ENCODE measurements around the gene LPCAT1. TPM values are rescaled to one million over a fixed set of nuclear protein-coding genes. Genes with fewer than 3 reads are reported as not detected.

Gene LPCAT1
- total and polyA plus RNA-seq, 2 of the 13 experiments (the other 11 are each of a cell fraction or from before 2014, with no cell fraction given) = 29.8 to 90.6 TPM

- peak; percentile 84 for TF ChIP-seq ZBTB33 (CRISPR knock-in tag; IDR thresholded peaks at IDR 0.05)
- TF ChIP-seq ZNF709 (CRISPR knock-in tag; IDR thresholded peaks at IDR 0.05) = no peak
- no peak for TF ChIP-seq NFATC3 (CRISPR knock-in tag; IDR thresholded peaks at IDR 0.05)
- no peak for TF ChIP-seq ZNF30 (CRISPR knock-in tag; IDR thresholded peaks at IDR 0.05)
- no peak for TF ChIP-seq ZBTB10 (CRISPR knock-in tag; IDR thresholded peaks at IDR 0.05; ENCODE audit: borderline replicate concordance)
- TF ChIP-seq REPIN1 (CRISPR knock-in tag; IDR thresholded peaks at IDR 0.05; ENCODE audit: borderline replicate concordance, low read depth) = 0 out of 2 replicates have a peak, but pooled peaks have one; percentile 23
- TF ChIP-seq ZNF225 (CRISPR knock-in tag; IDR thresholded peaks at IDR 0.05) = no peak
- no peak for TF ChIP-seq PHF8 (CRISPR knock-in tag; IDR thresholded peaks at IDR 0.05)
- TF ChIP-seq UBTF (CRISPR knock-in tag; IDR thresholded peaks at IDR 0.05) = no peak; the same call in 1 of the 2 replicates
- TF ChIP-seq THAP11 (CRISPR knock-in tag; IDR thresholded peaks at IDR 0.05) = no peak
- TF ChIP-seq SKIL (CRISPR knock-in tag; IDR thresholded peaks at IDR 0.05; ENCODE audit: borderline replicate concordance) = peak; percentile 53; the same call in 1 of the 2 replicates
- no peak for TF ChIP-seq ZNF589 (CRISPR knock-in tag; conservative IDR thresholded peaks at IDR 0.05)
- TF ChIP-seq PATZ1 (CRISPR knock-in tag; IDR thresholded peaks at IDR 0.05) = 0 out of 2 replicates have a peak, but pooled peaks have one; percentile 29
- no peak for TF ChIP-seq TMF1 (CRISPR knock-in tag; IDR thresholded peaks at IDR 0.05; ENCODE audit: low read depth)
- no peak for TF ChIP-seq TEAD2 (CRISPR knock-in tag; IDR thresholded peaks at IDR 0.05)
- no peak for TF ChIP-seq ZFP36L2 (CRISPR knock-in tag; IDR thresholded peaks at IDR 0.05)
- TF ChIP-seq KDM5A (IDR thresholded peaks at IDR 0.05; ENCODE audit: borderline replicate concordance, low read length) = no peak
- no peak for TF ChIP-seq SNRNP70 (IDR thresholded peaks at IDR 0.05; ENCODE audit: low read depth, low read length)
- TF ChIP-seq SALL1 (CRISPR knock-in tag; IDR thresholded peaks at IDR 0.05) = peak; percentile 46; the same call in 1 of the 2 replicates
Observed at GRCh38 chr5:1470762-1471211, 53.0 kb downstream of the LPCAT1 start (continued).

Data from HepG2 (cell line).